ENCODE results near the gene NEK6.

DNA sequence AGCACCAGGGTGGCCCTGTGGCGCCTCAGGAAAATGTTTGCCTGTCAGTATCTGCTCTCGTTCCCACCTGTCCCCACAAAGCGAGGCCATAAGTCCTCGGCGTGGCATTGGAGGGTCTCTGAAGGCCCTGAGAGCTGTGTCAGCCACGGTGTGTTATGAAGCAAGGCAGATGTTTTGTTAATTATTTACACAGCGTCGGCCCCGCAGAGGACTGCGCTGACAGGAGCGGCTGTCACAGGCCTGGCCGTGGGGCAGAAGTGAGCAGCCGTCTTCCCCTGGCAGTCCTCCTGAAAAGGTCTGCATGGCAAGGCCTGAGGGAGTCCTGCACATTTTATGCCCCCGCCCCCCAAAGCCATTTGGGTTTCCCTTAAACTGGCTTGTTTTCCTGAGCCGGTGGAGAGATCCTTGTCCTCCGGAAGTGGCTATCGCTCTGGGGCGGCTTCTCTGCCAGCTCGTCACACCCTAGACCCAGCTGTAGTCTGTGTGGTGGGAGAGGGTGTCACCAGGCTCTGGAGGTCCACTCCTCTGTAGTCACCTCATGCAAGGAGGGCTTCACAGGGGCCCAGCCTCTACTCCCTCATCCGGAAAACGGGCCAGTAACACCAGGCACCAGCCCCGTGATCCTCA is 6.2 kb downstream of the NEK6 start:
- TF ChIP-seq, protein P1, sequence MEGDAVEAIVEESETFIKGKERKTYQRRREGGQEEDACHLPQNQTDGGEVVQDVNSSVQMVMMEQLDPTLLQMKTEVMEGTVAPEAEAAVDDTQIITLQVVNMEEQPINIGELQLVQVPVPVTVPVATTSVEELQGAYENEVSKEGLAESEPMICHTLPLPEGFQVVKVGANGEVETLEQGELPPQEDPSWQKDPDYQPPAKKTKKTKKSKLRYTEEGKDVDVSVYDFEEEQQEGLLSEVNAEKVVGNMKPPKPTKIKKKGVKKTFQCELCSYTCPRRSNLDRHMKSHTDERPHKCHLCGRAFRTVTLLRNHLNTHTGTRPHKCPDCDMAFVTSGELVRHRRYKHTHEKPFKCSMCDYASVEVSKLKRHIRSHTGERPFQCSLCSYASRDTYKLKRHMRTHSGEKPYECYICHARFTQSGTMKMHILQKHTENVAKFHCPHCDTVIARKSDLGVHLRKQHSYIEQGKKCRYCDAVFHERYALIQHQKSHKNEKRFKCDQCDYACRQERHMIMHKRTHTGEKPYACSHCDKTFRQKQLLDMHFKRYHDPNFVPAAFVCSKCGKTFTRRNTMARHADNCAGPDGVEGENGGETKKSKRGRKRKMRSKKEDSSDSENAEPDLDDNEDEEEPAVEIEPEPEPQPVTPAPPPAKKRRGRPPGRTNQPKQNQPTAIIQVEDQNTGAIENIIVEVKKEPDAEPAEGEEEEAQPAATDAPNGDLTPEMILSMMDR (IDR thresholded peaks at IDR 0.05): no peak
- TF ChIP-seq JUN (IDR thresholded peaks at IDR 0.05) (no peak), BHLHE40 (IDR thresholded peaks at IDR 0.05; ENCODE audit: low read depth, low read length) (no peak), POLR2A (IDR thresholded peaks at IDR 0.05; ENCODE audit: low read length) (no peak), EP300 (IDR thresholded peaks at IDR 0.05) (no peak), RCOR1 (IDR thresholded peaks at IDR 0.05; ENCODE audit: low read depth, low read length) (no peak), JUNB (IDR thresholded peaks at IDR 0.05) (no peak), EHMT2 (IDR thresholded peaks at IDR 0.05; ENCODE audit: low read depth) (no peak), SMC3 (IDR thresholded peaks at IDR 0.05) (no peak), CHD2 (IDR thresholded peaks at IDR 0.05; ENCODE audit: low read length, partially characterized antibody) (no peak), PHF8 (IDR thresholded peaks at IDR 0.05; ENCODE audit: borderline replicate concordance, low read depth) (no peak), RNF2 (IDR thresholded peaks at IDR 0.05; ENCODE audit: borderline replicate concordance, low read depth) (no peak), CHD4 (IDR thresholded peaks at IDR 0.05; ENCODE audit: borderline replicate concordance) (no peak)
- TF ChIP-seq, protein P2, sequence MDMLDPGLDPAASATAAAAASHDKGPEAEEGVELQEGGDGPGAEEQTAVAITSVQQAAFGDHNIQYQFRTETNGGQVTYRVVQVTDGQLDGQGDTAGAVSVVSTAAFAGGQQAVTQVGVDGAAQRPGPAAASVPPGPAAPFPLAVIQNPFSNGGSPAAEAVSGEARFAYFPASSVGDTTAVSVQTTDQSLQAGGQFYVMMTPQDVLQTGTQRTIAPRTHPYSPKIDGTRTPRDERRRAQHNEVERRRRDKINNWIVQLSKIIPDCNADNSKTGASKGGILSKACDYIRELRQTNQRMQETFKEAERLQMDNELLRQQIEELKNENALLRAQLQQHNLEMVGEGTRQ (IDR thresholded peaks at IDR 0.05): no peak
